T-cell (primary cell): ENCODE results near the gene SERPINB10. TPM values are rescaled to one million over a fixed set of nuclear protein-coding genes. Genes with fewer than 3 reads are reported as not detected.

ENCODE experiments used
- ATAC-seq, 4 experiments: fragments of 200-7000 bp in 3 of 4; fragments of 150-1000 bp in 1 of 4; cut with Tn5 transposase; replicated peaks in 1 of 4; 1 replicate in 3 of 4; 2 replicates in 1 of 4; pipeline ENCODE4 v1.10.0; 2021; ENCODE audit warnings: moderate library complexity in 3 of 4, mild to moderate bottlenecking in 2 of 4, moderate number of reproducible peaks in 1 of 4
- CTCF ChIA-PET, 2 donors: fragments of 300-600 bp; sonication (Branson Sonifier 250); formaldehyde crosslinking; loops; one replicate each; lab custom pipeline; 2022; ENCODE audit warnings: antibody characterized with exemption in 2 of 2; lab: Charles Lee
- POLR2A ChIA-PET, 2 donors: fragments of 300-600 bp; sonication (Branson Sonifier 250); formaldehyde crosslinking; loops; one replicate each; lab custom pipeline; 2022; ENCODE audit warnings: antibody characterized with exemption in 2 of 2; lab: Charles Lee
- DNase-seq, 35 experiments: peaks; one replicate each; pipeline versions ENCODE4 v3.0.0 to v3.0.0-alpha.2; 2013 to 2023
- H3K27ac ChIP-seq: one replicate; pipeline ENCODE4 v1.5.1; 2013; ENCODE audit warnings: low read length
- H3K27me3 ChIP-seq, 2 experiments: replicated peaks in 1 of 2; 1 replicate in 1 of 2; 2 replicates in 1 of 2; pipeline versions ENCODE4 v1.6.1 to v1.7.0; 2013; ENCODE audit warnings: low read length in 1 of 2, mixed read lengths in 1 of 2; ENCODE audit not compliant: control insufficient read depth in 2 of 2, insufficient read depth in 2 of 2; ENCODE audit errors: extremely low read depth in 1 of 2
- H3K36me3 ChIP-seq, 2 donors: 1 replicate in 1 of 2; 2 replicates in 1 of 2; pipeline versions ENCODE4 v1.6.1 to v1.7.0; 2013; ENCODE audit warnings: low read length in 1 of 2; ENCODE audit not compliant: control insufficient read depth in 2 of 2, insufficient read depth in 1 of 2; ENCODE audit errors: extremely low read depth in 1 of 2
- H3K4me1 ChIP-seq, 2 experiments: 1 replicate in 1 of 2; 2 replicates in 1 of 2; pipeline versions ENCODE4 v1.6.1 to v1.7.0; 2013; ENCODE audit warnings: low read length in 2 of 2, mixed read lengths in 1 of 2; ENCODE audit not compliant: insufficient read depth in 2 of 2, control insufficient read depth in 1 of 2; ENCODE audit errors: extremely low read depth in 1 of 2
- H3K4me3 ChIP-seq, 2 donors: 1 replicate in 1 of 2; 2 replicates in 1 of 2; pipeline versions ENCODE4 v1.5.1 to v1.7.0; 2013; ENCODE audit warnings: mild to moderate bottlenecking in 2 of 2, low read length in 1 of 2, moderate library complexity in 1 of 2; ENCODE audit not compliant: control insufficient read depth in 1 of 2; ENCODE audit errors: extremely low read depth in 1 of 2
- H3K9me3 ChIP-seq: 2 replicates; pipeline ENCODE4 v1.7.0; 2013
- H3K27ac Mint-ChIP-seq, 2 donors: one replicate each; pipeline ENCODE4 v1.8.0; 2020 to 2021; ENCODE audit warnings: mild to moderate bottlenecking in 2 of 2, mixed read lengths in 2 of 2
- H3K27me3 Mint-ChIP-seq, 2 donors: one replicate each; pipeline ENCODE4 v1.8.0; 2021 to 2022; ENCODE audit warnings: mixed read lengths in 2 of 2
- H3K36me3 Mint-ChIP-seq: one replicate; pipeline ENCODE4 v1.8.0; 2021; ENCODE audit warnings: mixed read lengths
- H3K4me1 Mint-ChIP-seq, 3 donors: one replicate each; pipeline ENCODE4 v1.8.0; 2020 to 2022; ENCODE audit warnings: mixed read lengths in 3 of 3, mild to moderate bottlenecking in 1 of 3
- H3K4me3 Mint-ChIP-seq, 3 donors: one replicate each; pipeline ENCODE4 v1.8.0; 2020 to 2022; ENCODE audit warnings: mild to moderate bottlenecking in 3 of 3, mixed read lengths in 3 of 3, moderate library complexity in 3 of 3
- H3K9me3 Mint-ChIP-seq, 3 donors: one replicate each; pipeline ENCODE4 v1.8.0; 2020 to 2022; ENCODE audit warnings: mixed read lengths in 3 of 3
- WGBS: methylation state at CpG from one replicate; pipeline ENCODE4 v1.1.5; 2013; ENCODE audit warnings: missing lambda C conversion rate; ENCODE audit not compliant: insufficient coverage; 5-methylcytosine and 5-hydroxymethylcytosine counted together
- total RNA-seq, 35 experiments: library from RNA in 6 of 35; stranded (reverse) in 6 of 35; fragments of 120-200 nt in 1 of 35; gene quantifications; one replicate each; pipeline versions ENCODE4 v1.2.1 to v1.2.4 and lab custom pipeline; 2013 to 2026

Gene SERPINB10
- total RNA-seq, 5 donors from 2014 or later (not counting 1 experiment from before 2014, with no cell fraction given), result not detected

GRCh38 chr18:63890237-63890949 lies 17.4 kb upstream of the SERPINB10 start:
- no peak for ATAC-seq
- Mint-ChIP-seq H3K4me1 (no peaks in the 10 kb centered on the region), H3K27ac (no peak overlapping the region), H3K4me3 (no peak overlapping the region), H3K36me3 (no peaks in the 10 kb centered on the region), H3K9me3 (no peaks in the 10 kb centered on the region), H3K27me3 (peaks cover 2 to 4% of the 10 kb centered on the region in 2 donors)
- no peak overlapping the region for H3K27ac ChIP-seq
- DNase-seq, result no peak
- H3K36me3 ChIP-seq, result no peaks in the 10 kb centered on the region
- 84% methylated on average over 2 of the region's 6 CpGs for WGBS
- ChIA-PET POLR2A (no interaction called here), CTCF (interaction anchor here (0.6 to 0.7 kb wide), 3 partner anchors 87 to 881 kb away, joined by 3 to 5 read pairs (median 3); no protein-coding TSS in a partner anchor)
- H3K27me3 ChIP-seq, result peaks cover 0 to 11% of the 10 kb centered on the region in 2 experiments
- H3K4me1 ChIP-seq, result no peaks in the 10 kb centered on the region
- H3K4me3 ChIP-seq, result no peak overlapping the region
- no peaks in the 10 kb centered on the region for H3K9me3 ChIP-seq

- 78% methylated on average over 3 of the region's 5 CpGs for WGBS
- H3K4me3 ChIP-seq, result no peak overlapping the region
These were observed 16.8 kb upstream of the SERPINB10 start for GRCh38 chr18:63890950-63891304.

GRCh38 chr18:63892566-63892965 lies 15.2 kb upstream of the SERPINB10 start:
- WGBS, result 93% methylated on average over 3 of the region's 4 CpGs
- Mint-ChIP-seq H3K9me3 (no peaks in the 10 kb centered on the region), H3K4me1 (no peaks in the 10 kb centered on the region), H3K27me3 (peaks cover 0 to 5% of the 10 kb centered on the region in 2 donors), H3K27ac (no peak overlapping the region), H3K4me3 (no peak overlapping the region), H3K36me3 (no peaks in the 10 kb centered on the region)
- POLR2A ChIA-PET, result no interaction called here
- H3K4me1 ChIP-seq, result no peaks in the 10 kb centered on the region
- no peaks in the 10 kb centered on the region for H3K36me3 ChIP-seq
- H3K4me3 ChIP-seq, result no peak overlapping the region
- no peaks in the 10 kb centered on the region for H3K9me3 ChIP-seq
- CTCF ChIA-PET, result no interaction called here
- DNase-seq (no peak), ATAC-seq (no peak)
- no peak overlapping the region for H3K27ac ChIP-seq
- peaks cover 0 to 5% of the 10 kb centered on the region in 2 experiments for H3K27me3 ChIP-seq

More at GRCh38 chr18:63890950-63891304, 16.8 kb upstream of the SERPINB10 start:
- H3K27me3 Mint-ChIP-seq, result peaks cover under 1 to 2% of the 10 kb centered on the region in 2 donors
- POLR2A ChIA-PET, result no interaction called here
- no peaks in the 10 kb centered on the region for H3K36me3 Mint-ChIP-seq
- H3K27ac ChIP-seq, result no peak overlapping the region
- ATAC-seq (no peak), DNase-seq (peak in 1 of 35 experiments; percentile 12)
- no peaks in the 10 kb centered on the region for H3K36me3 ChIP-seq
- H3K4me1 Mint-ChIP-seq, result no peaks in the 10 kb centered on the region
- H3K27me3 ChIP-seq, result peaks cover 0 to 11% of the 10 kb centered on the region in 2 experiments
- no peak overlapping the region for H3K27ac Mint-ChIP-seq
- H3K4me1 ChIP-seq, result no peaks in the 10 kb centered on the region
- H3K9me3 ChIP-seq, result no peaks in the 10 kb centered on the region
- H3K9me3 Mint-ChIP-seq, result no peaks in the 10 kb centered on the region
- H3K4me3 Mint-ChIP-seq, result no peak overlapping the region
- CTCF ChIA-PET, result no interaction called here

- peaks cover 0 to 5% of the 10 kb centered on the region in 2 experiments for H3K27me3 ChIP-seq
- DNase-seq (no peak), ATAC-seq (no peak)
- H3K4me3 ChIP-seq, result no peak overlapping the region
- ChIA-PET CTCF (no interaction called here), POLR2A (interaction anchor here in 1 of 2 donors (0.6 kb wide), 1 partner anchor 1160 kb away, joined by 3 read pairs; no protein-coding TSS in a partner anchor)
- no peaks in the 10 kb centered on the region for H3K9me3 ChIP-seq
- WGBS, result 81% methylated on average over 2 of the region's 6 CpGs
- Mint-ChIP-seq H3K4me3 (no peak overlapping the region), H3K36me3 (no peaks in the 10 kb centered on the region), H3K4me1 (no peaks in the 10 kb centered on the region), H3K27me3 (peaks cover 5 to 9% of the 10 kb centered on the region in 2 donors), H3K9me3 (no peaks in the 10 kb centered on the region), H3K27ac (no peak overlapping the region)
- no peaks in the 10 kb centered on the region for H3K36me3 ChIP-seq
- H3K4me1 ChIP-seq, result no peaks in the 10 kb centered on the region
- no peak overlapping the region for H3K27ac ChIP-seq
These were observed 13.5 kb upstream of the SERPINB10 start for GRCh38 chr18:63894106-63894772.

- no peaks in the 10 kb centered on the region for H3K4me1 Mint-ChIP-seq
- H3K4me3 Mint-ChIP-seq, result no peak overlapping the region
- no peaks in the 10 kb centered on the region for H3K36me3 ChIP-seq
- no peaks in the 10 kb centered on the region for H3K9me3 ChIP-seq
- no peak overlapping the region for H3K27ac ChIP-seq
- 35% methylated on average over 3 of the region's 6 CpGs for WGBS
- CTCF ChIA-PET, result no interaction called here
- H3K27ac Mint-ChIP-seq, result no peak overlapping the region
- H3K27me3 Mint-ChIP-seq, result peaks cover 6 to 9% of the 10 kb centered on the region in 2 donors
- no peak for DNase-seq
- ATAC-seq, result no peak
- no peaks in the 10 kb centered on the region for H3K9me3 Mint-ChIP-seq
- no peak overlapping the region for H3K4me3 ChIP-seq
- POLR2A ChIA-PET, result no interaction called here
- H3K4me1 ChIP-seq, result no peaks in the 10 kb centered on the region
- peaks cover 0 to 5% of the 10 kb centered on the region in 2 experiments for H3K27me3 ChIP-seq
- no peaks in the 10 kb centered on the region for H3K36me3 Mint-ChIP-seq
These were observed 12.6 kb upstream of the SERPINB10 start for GRCh38 chr18:63895190-63895589.

- no peaks in the 10 kb centered on the region for H3K9me3 Mint-ChIP-seq
- no peak for DNase-seq
- no peaks in the 10 kb centered on the region for H3K36me3 Mint-ChIP-seq
- no peak overlapping the region for H3K27ac Mint-ChIP-seq
- Histone ChIP-seq H3K27me3 (peaks cover 0 to 2% of the 10 kb centered on the region in 2 experiments), H3K4me3 (no peak overlapping the region), H3K9me3 (no peaks in the 10 kb centered on the region), H3K36me3 (no peaks in the 10 kb centered on the region), H3K27ac (no peak overlapping the region), H3K4me1 (no peaks in the 10 kb centered on the region)
- no peak overlapping the region for H3K4me3 Mint-ChIP-seq
- POLR2A ChIA-PET, result no interaction called here
- CTCF ChIA-PET, result no interaction called here
- ATAC-seq, result no peak
- WGBS, result 75% methylated on average over 1 of the region's 4 CpGs
- H3K4me1 Mint-ChIP-seq, result no peaks in the 10 kb centered on the region
- H3K27me3 Mint-ChIP-seq, result peaks cover 8 to 9% of the 10 kb centered on the region in 2 donors
These were observed 10.7 kb upstream of the SERPINB10 start for GRCh38 chr18:63897072-63897471.
